ENCODE measurements around the gene INPP1.

The INPP1 gene

DNA sequence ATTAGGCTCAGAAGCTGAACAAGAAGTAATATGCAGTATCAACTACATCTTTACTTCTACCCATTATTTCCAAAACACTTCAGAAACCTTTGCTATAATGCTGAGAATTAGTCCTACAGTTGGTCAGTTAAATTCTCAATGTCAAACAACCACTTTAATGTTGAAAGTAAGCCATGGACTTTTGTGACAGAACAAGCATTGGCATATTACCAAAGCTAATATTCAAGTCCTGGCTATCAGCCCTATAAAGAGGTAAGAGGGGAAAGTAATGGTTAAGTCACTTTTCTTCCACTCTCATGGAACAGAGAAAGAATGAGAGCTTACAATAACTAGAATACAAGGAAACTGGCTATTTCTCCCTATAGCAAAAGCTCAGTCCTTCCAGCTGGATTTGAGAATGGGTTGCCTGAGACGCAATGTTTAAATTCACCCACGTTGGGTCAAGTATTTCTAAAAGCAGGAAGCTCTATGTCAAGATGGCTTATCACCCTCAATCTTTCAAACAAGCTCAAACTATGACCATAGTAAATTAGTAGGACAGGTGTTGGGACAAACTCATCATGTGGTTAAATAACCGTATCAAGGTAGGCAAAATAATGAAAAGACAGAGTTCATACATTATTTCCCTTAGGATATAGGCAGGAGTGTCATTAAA lies 33.3 kb downstream of the INPP1 start:
- no peak overlapping the region for H3K4me3 ChIP-seq
- DNase-seq (ENCODE audit: low spot score), result no peak
- TF ChIP-seq, protein P1, sequence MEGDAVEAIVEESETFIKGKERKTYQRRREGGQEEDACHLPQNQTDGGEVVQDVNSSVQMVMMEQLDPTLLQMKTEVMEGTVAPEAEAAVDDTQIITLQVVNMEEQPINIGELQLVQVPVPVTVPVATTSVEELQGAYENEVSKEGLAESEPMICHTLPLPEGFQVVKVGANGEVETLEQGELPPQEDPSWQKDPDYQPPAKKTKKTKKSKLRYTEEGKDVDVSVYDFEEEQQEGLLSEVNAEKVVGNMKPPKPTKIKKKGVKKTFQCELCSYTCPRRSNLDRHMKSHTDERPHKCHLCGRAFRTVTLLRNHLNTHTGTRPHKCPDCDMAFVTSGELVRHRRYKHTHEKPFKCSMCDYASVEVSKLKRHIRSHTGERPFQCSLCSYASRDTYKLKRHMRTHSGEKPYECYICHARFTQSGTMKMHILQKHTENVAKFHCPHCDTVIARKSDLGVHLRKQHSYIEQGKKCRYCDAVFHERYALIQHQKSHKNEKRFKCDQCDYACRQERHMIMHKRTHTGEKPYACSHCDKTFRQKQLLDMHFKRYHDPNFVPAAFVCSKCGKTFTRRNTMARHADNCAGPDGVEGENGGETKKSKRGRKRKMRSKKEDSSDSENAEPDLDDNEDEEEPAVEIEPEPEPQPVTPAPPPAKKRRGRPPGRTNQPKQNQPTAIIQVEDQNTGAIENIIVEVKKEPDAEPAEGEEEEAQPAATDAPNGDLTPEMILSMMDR (IDR thresholded peaks at IDR 0.05), result no peak
- H3K27ac ChIP-seq, result no peak overlapping the region

DNA sequence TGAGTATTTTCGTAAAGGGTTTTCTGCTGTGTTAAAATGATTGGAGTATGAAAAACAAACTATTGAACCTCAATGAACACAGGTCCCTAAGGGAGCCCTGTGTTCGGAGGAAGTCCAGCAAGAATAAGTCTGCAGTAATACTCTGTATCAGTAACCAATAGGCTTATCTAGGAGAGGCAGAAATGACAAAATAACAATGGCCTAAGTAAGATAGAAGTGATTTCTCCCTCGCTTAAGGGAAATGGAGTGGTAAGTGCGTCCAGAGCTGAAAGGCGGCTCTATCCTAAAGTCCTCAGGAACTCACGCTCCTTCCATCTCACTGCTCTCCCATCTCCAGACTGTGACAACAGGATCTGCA lies 35.5 kb downstream of the INPP1 start:
- no peak for DNase-seq (ENCODE audit: low spot score)
- TF ChIP-seq, protein P1 (IDR thresholded peaks at IDR 0.05), result no peak
- Histone ChIP-seq H3K27ac (no peak overlapping the region), H3K4me3 (no peak overlapping the region)

DNA sequence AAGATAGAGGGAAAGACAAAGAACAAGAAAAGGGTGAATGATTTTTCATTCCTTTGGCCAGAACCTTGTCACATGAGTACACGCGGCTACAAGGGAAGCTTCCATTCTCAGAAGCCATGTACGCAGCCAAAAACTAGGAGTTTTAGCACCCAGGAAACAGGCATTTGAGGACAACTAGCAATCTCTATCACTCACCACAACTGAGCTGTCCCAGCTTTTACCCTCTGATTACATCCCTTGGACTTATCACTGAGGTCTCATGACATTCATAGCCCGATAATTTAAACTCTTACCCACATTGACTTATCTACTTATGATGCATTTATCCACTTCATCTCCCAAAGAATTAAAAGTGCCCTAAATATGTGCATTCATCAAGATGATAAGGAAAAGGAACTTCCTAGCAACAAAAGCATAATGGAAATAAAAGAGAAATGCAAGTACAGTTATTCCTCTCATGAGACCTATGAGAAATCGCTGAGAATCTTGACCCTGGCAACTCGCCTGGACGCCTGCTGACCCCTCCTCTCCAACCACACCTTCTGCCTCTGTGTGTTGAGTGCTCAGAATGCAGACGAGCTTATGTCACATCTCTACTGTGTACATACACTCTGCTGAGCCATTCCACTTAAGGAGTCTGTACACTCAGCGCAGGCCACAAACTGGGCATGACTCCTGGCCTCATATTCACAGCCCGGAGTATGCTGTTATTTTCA lies 36.0 kb downstream of the INPP1 start:
- TF ChIP-seq, protein P1 (IDR thresholded peaks at IDR 0.05), result no peak
- no peak for DNase-seq (ENCODE audit: low spot score)
- Histone ChIP-seq H3K27ac (no peak overlapping the region), H3K4me3 (no peak overlapping the region)

DNA sequence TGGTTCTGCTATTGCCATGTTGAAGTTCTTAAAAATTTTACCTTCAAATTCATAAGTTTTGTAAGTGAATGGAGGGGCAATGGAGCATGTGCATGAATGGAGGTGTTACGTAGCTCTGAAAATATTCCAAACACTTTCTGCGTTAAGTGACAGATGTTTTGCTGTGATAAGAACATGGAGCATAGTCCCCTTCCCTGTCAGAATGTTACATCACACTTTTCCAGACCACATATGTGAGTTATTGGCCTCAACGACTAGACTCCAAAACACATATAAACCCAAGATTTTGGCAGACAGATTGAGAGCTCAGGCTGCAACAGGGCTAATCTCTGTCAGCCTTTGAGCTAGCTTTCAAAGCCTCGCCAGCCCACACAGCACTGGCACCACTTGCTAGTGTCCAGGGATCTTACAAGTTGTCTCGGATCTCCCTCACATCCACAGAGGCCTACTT lies 37.6 kb downstream of the INPP1 start:
- TF ChIP-seq, protein P1 (IDR thresholded peaks at IDR 0.05), result no peak
- DNase-seq (ENCODE audit: low spot score), result no peak
- no peak overlapping the region for H3K4me3 ChIP-seq
- no peak overlapping the region for H3K27ac ChIP-seq

DNA sequence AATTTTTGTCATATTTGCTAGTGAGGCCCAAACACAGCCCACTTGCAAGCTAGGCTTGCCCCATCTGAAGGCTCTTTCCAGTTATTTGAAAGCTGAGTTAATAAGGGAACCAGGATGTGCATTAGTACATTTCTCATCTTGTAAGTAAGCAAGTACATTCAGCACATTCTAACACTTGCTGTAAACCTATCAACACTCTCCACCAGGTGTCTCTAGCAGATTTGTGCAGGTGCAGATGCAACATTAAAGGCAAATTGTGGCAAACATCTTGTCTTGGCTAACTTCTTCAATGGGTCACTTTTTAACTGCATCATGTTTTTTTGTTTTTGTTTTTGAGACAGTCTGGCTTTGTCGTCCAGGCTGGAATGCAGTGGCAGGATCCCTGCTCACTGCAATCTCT lies 39.5 kb downstream of the INPP1 start:
- no peak for DNase-seq (ENCODE audit: low spot score)
- H3K4me3 ChIP-seq, result no peak overlapping the region
- H3K27ac ChIP-seq, result no peak overlapping the region
- TF ChIP-seq, protein P1 (IDR thresholded peaks at IDR 0.05), result no peak

DNA sequence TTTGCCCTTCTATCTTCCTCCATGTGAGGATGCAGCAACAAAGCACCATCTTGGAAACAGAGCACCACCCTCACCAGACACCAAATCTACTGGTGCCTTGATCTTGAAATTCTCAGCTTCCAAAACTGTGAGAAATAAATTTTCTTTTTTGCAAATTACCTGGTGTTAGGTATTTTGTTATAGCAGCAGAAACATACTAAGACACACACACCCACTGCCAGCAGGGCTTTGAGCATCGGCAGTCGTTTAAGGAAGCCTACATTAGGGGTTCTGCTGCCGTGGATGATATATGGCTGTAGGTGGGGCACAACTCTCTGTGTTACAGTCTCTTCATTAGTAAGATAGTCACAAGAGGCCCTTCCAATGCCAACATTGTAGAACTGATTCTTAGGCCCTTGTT lies 44.0 kb downstream of the INPP1 start:
- no peak for DNase-seq (ENCODE audit: low spot score)
- TF ChIP-seq, protein P1 (IDR thresholded peaks at IDR 0.05), result no peak
- H3K27ac ChIP-seq, result no peak overlapping the region
- H3K4me3 ChIP-seq, result no peak overlapping the region

DNA sequence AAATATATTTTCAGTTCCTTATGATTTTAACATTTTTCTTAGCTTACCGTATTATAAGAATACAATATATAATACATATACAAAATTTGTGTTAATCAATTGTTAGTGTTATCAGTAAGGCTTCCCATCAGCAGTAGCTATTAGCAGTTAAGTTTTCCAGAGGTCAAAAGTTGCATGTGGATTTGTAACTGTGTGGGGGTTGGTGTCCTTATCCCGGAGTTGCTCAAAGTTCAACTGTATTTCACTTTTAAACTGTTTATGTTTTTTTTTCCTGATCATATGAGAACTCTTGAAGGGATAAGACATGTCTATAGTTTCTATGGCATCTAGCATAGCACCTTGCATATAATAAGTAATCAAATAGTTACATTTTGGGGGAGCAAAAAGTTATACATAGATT lies 52.9 kb downstream of the INPP1 start:
- no peak overlapping the region for H3K27ac ChIP-seq
- DNase-seq (ENCODE audit: low spot score), result no peak
- H3K4me3 ChIP-seq, result no peak overlapping the region
- TF ChIP-seq, protein P1 (IDR thresholded peaks at IDR 0.05), result no peak

Data from coronary artery (tissue), 2 donors.